ENCODE measurements around the gene SP9. TPM values are rescaled to one million over a fixed set of nuclear protein-coding genes. Genes with fewer than 3 reads are reported as not detected.
"Not testable (repeated sequence)": the region's sequence is repeated elsewhere in the genome, so short reads cannot be mapped to it uniquely, and the experiment has no call there.

The SP9 gene
- total RNA-seq, 4 donors from 2014 or later = not detected

DNA sequence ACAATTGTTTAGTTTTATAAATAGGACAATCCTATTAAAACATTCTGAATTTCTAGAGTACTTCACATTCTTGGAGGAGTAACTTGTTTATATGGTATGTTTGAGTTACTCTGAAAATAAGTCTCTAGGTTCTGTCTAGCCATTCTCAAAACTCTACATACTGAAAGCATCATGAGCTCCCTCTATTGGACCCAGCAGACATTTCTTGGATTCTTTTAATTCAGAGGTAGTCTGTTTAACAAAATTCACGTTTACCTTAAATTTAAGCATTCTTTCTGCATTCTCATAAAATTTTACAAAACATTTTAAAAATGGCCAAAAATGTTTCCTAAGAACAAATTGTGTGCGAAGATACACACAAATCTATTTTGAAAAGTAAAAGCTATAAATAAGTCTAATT is 15.3 kb downstream of the SP9 start:
- H3K9me3 ChIP-seq = no peaks in the 10 kb centered on the region
- TF ChIP-seq POLR2A (IDR thresholded peaks at IDR 0.05) = no peak
- no peak for TF ChIP-seq EP300 (IDR thresholded peaks at IDR 0.05)
- TF ChIP-seq CTCF (IDR thresholded peaks at IDR 0.05) = no peak
- no peak overlapping the region for H3K27ac ChIP-seq
- peaks cover 0 to 52% (median 0%) of the 10 kb centered on the region in 3 donors for H3K36me3 ChIP-seq
- 68 to 74% methylated on average over 2 of the region's 2 CpGs for WGBS, 2 donors
- H3K4me1 ChIP-seq = no peaks in the 10 kb centered on the region
- H3K27me3 ChIP-seq = peaks cover 0 to 1% of the 10 kb centered on the region in 2 donors
- H3K4me3 ChIP-seq = no peak overlapping the region
- no peak for DNase-seq (ENCODE audit: low spot score in 2 of 2)

DNA sequence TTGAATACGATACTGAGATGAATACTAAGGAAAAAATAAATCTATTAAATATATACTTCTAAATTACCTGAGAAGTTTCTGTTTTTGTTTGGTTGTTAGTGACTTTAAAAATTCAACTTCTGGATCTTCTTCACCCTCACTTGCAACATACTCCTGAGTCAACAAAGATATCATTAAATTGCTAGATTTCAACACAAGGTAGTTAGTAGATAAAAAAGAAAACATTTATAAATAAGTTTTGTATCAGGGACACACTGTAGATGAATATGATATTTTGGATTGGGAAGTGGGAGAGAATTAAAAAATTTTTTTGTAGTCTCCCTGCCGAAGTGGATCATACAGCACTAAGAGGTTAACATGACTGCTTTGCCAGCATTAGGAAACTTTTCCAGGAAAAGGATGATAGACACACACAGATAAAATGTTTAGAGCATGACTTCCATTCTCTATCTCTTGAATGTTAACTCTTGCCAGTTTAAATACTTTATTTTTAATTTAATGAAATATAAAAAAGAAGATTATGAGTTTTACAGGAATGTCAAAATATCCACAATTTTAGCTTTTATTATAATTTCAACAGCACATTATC is 15.9 kb downstream of the SP9 start:
- Histone ChIP-seq H3K9me3 (no peaks in the 10 kb centered on the region), H3K27ac (no peak overlapping the region), H3K27me3 (no peaks in the 10 kb centered on the region), H3K4me3 (no peak overlapping the region), H3K36me3 (peaks cover 0 to 54% (median 0%) of the 10 kb centered on the region in 3 donors), H3K4me1 (no peaks in the 10 kb centered on the region)
- TF ChIP-seq CTCF (IDR thresholded peaks at IDR 0.05) (no peak), EP300 (IDR thresholded peaks at IDR 0.05) (no peak), POLR2A (IDR thresholded peaks at IDR 0.05) (no peak)
- no peak for DNase-seq (ENCODE audit: low spot score in 2 of 2)
- 87 to 92% methylated on average over 2 of the region's 2 CpGs for WGBS, 2 donors

- no peaks in the 10 kb centered on the region for H3K4me1 ChIP-seq
- H3K27me3 ChIP-seq = no peaks in the 10 kb centered on the region
- DNase-seq (ENCODE audit: low spot score in 2 of 2) = no peak
- peaks cover 0 to 44% (median 0%) of the 10 kb centered on the region in 3 donors for H3K36me3 ChIP-seq
- TF ChIP-seq CTCF (IDR thresholded peaks at IDR 0.05) = no peak
- TF ChIP-seq EP300 (IDR thresholded peaks at IDR 0.05) = no peak
- no peak for TF ChIP-seq POLR2A (IDR thresholded peaks at IDR 0.05)
- no peaks in the 10 kb centered on the region for H3K9me3 ChIP-seq
- H3K27ac ChIP-seq = no peak overlapping the region
- 95 to 97% methylated on average over 1 of the region's 1 CpG for WGBS, 2 donors
- no peak overlapping the region for H3K4me3 ChIP-seq
Measured at GRCh38 chr2:174353004-174353403, 18.2 kb downstream of the SP9 start.

- no peak overlapping the region for H3K4me3 ChIP-seq
- WGBS, 2 donors = 90 to 98% methylated on average over 2 of the region's 2 CpGs
Measured at GRCh38 chr2:174356347-174356746, 21.6 kb downstream of the SP9 start.

GRCh38 chr2:174359663-174360062 is 24.9 kb downstream of the SP9 start:
- WGBS, 2 donors = 96 to 97% methylated on average over 4 of the region's 4 CpGs
- not testable (repeated sequence) for H3K27ac ChIP-seq; H3K4me1 ChIP-seq; H3K9me3 ChIP-seq; H3K27me3 ChIP-seq; DNase-seq (ENCODE audit: low spot score in 2 of 2); H3K4me3 ChIP-seq
- H3K36me3 ChIP-seq = peaks cover 0 to 39% (median 0%) of the 10 kb centered on the region in 3 donors

More at GRCh38 chr2:174356347-174356746, 21.6 kb downstream of the SP9 start:
- Histone ChIP-seq H3K9me3 (no peaks in the 10 kb centered on the region), H3K27ac (no peak overlapping the region), H3K4me1 (no peaks in the 10 kb centered on the region), H3K27me3 (no peaks in the 10 kb centered on the region), H3K36me3 (peaks cover 0 to 27% (median 0%) of the 10 kb centered on the region in 3 donors)
- TF ChIP-seq EP300 (IDR thresholded peaks at IDR 0.05) = no peak
- no peak for TF ChIP-seq POLR2A (IDR thresholded peaks at IDR 0.05)
- no peak for TF ChIP-seq CTCF (IDR thresholded peaks at IDR 0.05)
- no peak for DNase-seq (ENCODE audit: low spot score in 2 of 2)

Data from tibial nerve (tissue), 4 donors.